ENCODE data around the gene PPP1R12C. TPM values are rescaled to one million over a fixed set of nuclear protein-coding genes. Genes with fewer than 3 reads are reported as not detected.

PPP1R12C gene
- total RNA-seq, 1 donor from 2014 or later = 228 TPM

DNA sequence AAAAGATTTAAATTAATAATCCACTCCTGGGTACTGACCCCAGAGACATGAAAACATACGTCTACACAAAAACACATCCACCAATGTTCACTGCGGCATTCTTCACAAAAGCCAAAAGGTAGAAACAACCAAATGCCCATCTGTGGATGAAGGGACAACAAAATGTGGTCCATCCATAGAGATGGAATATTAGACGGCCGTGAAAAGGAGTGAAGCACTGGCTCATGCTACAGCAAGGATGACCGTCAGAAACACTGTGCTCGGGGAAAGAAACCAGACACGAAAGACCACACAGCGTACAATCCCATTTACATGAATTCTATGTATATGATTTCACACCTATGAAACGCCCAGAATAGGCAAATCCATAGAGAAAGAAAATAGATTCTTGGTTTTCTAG lies 60.6 kb downstream of the PPP1R12C start:
- Histone ChIP-seq H3K4me1 (peaks cover 23% of the 10 kb centered on the region), H3K27me3 (ENCODE audit: low read depth) (no peaks in the 10 kb centered on the region), H3K4me3 (no peak overlapping the region), H3K9me3 (replicated peaks) (no peaks in the 10 kb centered on the region), H3K27ac (replicated peaks) (no peak overlapping the region), H3K36me3 (peaks cover 78% of the 10 kb centered on the region)
- intact Hi-C loops (cut with micrococcal nuclease) = no loop called here
- no peak for DNase-seq
- TF ChIP-seq CTCF (IDR thresholded peaks at IDR 0.05; ENCODE audit: borderline replicate concordance) = no peak

DNA sequence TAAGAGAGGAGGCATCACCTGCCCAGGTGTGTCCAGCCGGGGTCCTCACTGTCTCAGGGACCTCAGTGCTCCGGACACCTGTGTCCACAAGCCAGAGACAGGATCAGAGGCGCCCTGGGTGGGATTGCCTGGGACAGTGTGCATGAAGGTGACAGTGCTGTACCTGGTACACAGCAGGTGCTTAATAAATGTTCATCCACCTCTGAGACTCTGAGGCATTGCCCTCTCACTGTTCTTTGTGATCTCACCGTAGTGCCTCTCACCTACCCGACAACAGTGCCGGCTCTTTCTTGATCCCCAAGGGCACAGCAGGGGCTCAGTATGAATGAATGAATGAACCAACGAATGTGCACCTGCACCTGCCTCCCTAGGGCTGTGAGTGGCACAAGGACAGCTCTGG lies 63.7 kb downstream of the PPP1R12C start:
- DNase-seq = no peak
- Histone ChIP-seq H3K4me1 (no peaks in the 10 kb centered on the region), H3K4me3 (no peak overlapping the region), H3K9me3 (replicated peaks) (no peaks in the 10 kb centered on the region), H3K36me3 (peaks cover 95% of the 10 kb centered on the region), H3K27ac (replicated peaks) (no peak overlapping the region), H3K27me3 (ENCODE audit: low read depth) (no peaks in the 10 kb centered on the region)
- no peak for TF ChIP-seq CTCF (IDR thresholded peaks at IDR 0.05; ENCODE audit: borderline replicate concordance)
- intact Hi-C loops (cut with micrococcal nuclease) = no loop called here

DNA sequence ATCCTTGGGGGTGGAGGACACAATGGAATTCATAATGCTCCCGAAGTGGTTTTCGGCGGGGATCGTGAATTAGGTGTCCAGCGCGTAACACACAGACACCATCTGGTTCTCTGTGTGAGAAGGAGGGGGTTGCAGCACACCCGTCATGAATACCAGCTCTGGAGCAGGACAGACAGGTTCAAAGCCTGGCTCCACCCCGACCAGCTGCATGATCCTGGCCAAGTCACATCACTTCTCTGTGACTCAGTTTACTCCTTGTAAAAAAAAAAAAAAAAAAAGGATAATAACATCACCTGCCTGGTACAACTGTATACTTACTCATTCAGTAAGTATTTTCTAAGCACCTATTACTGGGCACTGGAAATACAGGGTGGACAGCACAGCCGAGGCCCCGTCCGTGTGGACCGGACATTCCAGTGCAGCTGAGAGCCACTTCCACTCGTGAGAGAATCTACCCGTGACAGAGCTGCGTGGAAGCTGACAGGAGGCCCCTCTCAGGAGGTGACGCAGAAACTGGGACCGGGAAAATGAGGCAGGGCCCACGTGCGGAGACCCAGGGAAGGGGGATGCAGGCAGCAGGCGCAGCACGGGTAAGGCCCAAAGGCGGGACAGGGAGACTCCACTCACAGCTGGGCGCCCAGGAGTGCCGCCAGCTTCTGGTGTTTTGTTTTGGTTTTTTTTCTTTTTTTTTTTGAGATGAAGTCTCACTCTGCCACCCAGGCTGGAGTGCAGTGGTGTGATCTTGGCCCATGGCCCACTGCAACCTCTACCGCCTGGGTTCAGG lies 66.5 kb downstream of the PPP1R12C start:
- H3K9me3 ChIP-seq (replicated peaks) = no peaks in the 10 kb centered on the region
- H3K36me3 ChIP-seq = peaks cover 95% of the 10 kb centered on the region
- intact Hi-C loops (cut with micrococcal nuclease) = no loop called here
- TF ChIP-seq CTCF (IDR thresholded peaks at IDR 0.05; ENCODE audit: borderline replicate concordance) = no peak
- no peaks in the 10 kb centered on the region for H3K27me3 ChIP-seq (ENCODE audit: low read depth)
- no peak for DNase-seq
- no peaks in the 10 kb centered on the region for H3K4me1 ChIP-seq
- H3K27ac ChIP-seq (replicated peaks) = no peak overlapping the region
- H3K4me3 ChIP-seq = no peak overlapping the region

- no peak for TF ChIP-seq CTCF (IDR thresholded peaks at IDR 0.05; ENCODE audit: borderline replicate concordance)
- Histone ChIP-seq H3K4me3 (no peak overlapping the region), H3K36me3 (peaks cover 95% of the 10 kb centered on the region), H3K9me3 (replicated peaks) (no peaks in the 10 kb centered on the region), H3K27ac (replicated peaks) (no peak overlapping the region), H3K27me3 (ENCODE audit: low read depth) (no peaks in the 10 kb centered on the region), H3K4me1 (no peaks in the 10 kb centered on the region)
- intact Hi-C loops (cut with micrococcal nuclease) = no loop called here
- no peak for DNase-seq
Measured at GRCh38 chr19:55048446-55048845, 69.0 kb downstream of the PPP1R12C start.

GRCh38 chr19:55047951-55048350 lies 69.5 kb downstream of the PPP1R12C start:
- Histone ChIP-seq H3K4me3 (no peak overlapping the region), H3K27me3 (ENCODE audit: low read depth) (no peaks in the 10 kb centered on the region), H3K9me3 (replicated peaks) (no peaks in the 10 kb centered on the region), H3K27ac (replicated peaks) (no peak overlapping the region), H3K4me1 (no peaks in the 10 kb centered on the region), H3K36me3 (peaks cover 95% of the 10 kb centered on the region)
- DNase-seq = no peak
- no peak for TF ChIP-seq CTCF (IDR thresholded peaks at IDR 0.05; ENCODE audit: borderline replicate concordance)
- intact Hi-C loops (cut with micrococcal nuclease) = no loop called here

Data from left ventricle myocardium inferior (tissue), 1 donor.